ENCODE results near the gene CCDC196. TPM values are rescaled to one million over a fixed set of nuclear protein-coding genes. Genes with fewer than 3 reads are reported as not detected.
"Not testable (repeated sequence)": the region's sequence is repeated elsewhere in the genome, so short reads cannot be mapped to it uniquely, and the experiment has no call there.

Gene CCDC196
- polyA plus RNA-seq, 1 donor (not counting 4 experiments of a cell fraction or from before 2014, with no cell fraction given): not detected

DNA sequence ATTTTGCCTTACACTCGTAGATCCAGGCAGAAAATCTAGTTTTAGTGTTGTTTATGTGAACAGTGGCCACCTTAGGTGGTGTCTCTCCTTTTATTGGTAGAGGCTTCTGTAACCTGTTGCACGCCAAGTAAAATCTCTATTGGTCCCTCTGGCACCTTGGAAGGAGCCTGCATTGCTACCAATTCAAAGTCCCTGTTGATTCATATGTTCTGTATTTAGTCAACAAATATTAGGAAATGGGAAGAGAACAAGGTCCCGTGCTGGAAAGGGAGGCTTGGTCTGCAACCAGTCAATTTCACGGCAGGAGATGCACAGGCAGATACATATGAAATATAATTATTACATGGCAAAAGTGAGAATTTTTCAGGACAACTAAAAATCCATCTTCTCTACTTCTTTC, 15.4 kb downstream of the CCDC196 start:
- no peak overlapping the region for H3K4me3 ChIP-seq (ENCODE audit: control insufficient read depth in 2 of 3, extremely low read depth in 1 of 3, insufficient read depth in 2 of 3, low read depth in 1 of 3, low read length in 3 of 3)
- H2AFZ ChIP-seq (ENCODE audit: control insufficient read depth, low read length): no peak overlapping the region
- H3K9ac ChIP-seq (ENCODE audit: control insufficient read depth, extremely low read depth, insufficient read depth, low read length): no peak overlapping the region
- dilution Hi-C loops (cut with MboI; ENCODE audit: extremely low pct_ligation_motif_present, low sequenced_read_pairs): no loop called here
- FAIRE-seq (no peak), DNase-seq (ENCODE audit: low read depth, low spot score) (no peak)
- H3K9me1 ChIP-seq (ENCODE audit: control insufficient read depth, extremely low read depth, insufficient read depth, low read length): no peaks in the 10 kb centered on the region
- no peak overlapping the region for H3K4me2 ChIP-seq (ENCODE audit: control insufficient read depth, extremely low read depth, insufficient read depth, low read depth, low read length)
- no peak for TF ChIP-seq EZH2 (IDR thresholded peaks at IDR 0.05; ENCODE audit: low read length)
- TF ChIP-seq, protein P1, sequence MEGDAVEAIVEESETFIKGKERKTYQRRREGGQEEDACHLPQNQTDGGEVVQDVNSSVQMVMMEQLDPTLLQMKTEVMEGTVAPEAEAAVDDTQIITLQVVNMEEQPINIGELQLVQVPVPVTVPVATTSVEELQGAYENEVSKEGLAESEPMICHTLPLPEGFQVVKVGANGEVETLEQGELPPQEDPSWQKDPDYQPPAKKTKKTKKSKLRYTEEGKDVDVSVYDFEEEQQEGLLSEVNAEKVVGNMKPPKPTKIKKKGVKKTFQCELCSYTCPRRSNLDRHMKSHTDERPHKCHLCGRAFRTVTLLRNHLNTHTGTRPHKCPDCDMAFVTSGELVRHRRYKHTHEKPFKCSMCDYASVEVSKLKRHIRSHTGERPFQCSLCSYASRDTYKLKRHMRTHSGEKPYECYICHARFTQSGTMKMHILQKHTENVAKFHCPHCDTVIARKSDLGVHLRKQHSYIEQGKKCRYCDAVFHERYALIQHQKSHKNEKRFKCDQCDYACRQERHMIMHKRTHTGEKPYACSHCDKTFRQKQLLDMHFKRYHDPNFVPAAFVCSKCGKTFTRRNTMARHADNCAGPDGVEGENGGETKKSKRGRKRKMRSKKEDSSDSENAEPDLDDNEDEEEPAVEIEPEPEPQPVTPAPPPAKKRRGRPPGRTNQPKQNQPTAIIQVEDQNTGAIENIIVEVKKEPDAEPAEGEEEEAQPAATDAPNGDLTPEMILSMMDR (optimal IDR thresholded peaks at IDR 0.05 in 1 of 3, IDR thresholded peaks at IDR 0.05 in 1 of 3, conservative IDR thresholded peaks at IDR 0.05 in 1 of 3; ENCODE audit: extremely low read depth in 1 of 3, insufficient read depth in 2 of 3, low read length in 3 of 3): no peak
- peaks cover 9% of the 10 kb centered on the region for H3K4me1 ChIP-seq (ENCODE audit: control insufficient read depth, extremely low read depth, insufficient read depth, low read length)
- no peaks in the 10 kb centered on the region for H3K9me3 ChIP-seq (ENCODE audit: control insufficient read depth, low read depth, low read length)
- no peak overlapping the region for H3K27ac ChIP-seq (ENCODE audit: control insufficient read depth, insufficient read depth, low read length)
- H3K79me2 ChIP-seq (ENCODE audit: control insufficient read depth, insufficient read depth, low read length): no peaks in the 10 kb centered on the region
- no peaks in the 10 kb centered on the region for H3K27me3 ChIP-seq (ENCODE audit: control insufficient read depth, extremely low read depth, insufficient read depth, low read length)
- H4K20me1 ChIP-seq (ENCODE audit: control insufficient read depth, extremely low read depth, insufficient read depth, low read length): no peaks in the 10 kb centered on the region
- H3K36me3 ChIP-seq (ENCODE audit: control insufficient read depth in 2 of 2, extremely low read depth in 1 of 2, insufficient read depth in 2 of 2, low read length in 2 of 2): no peaks in the 10 kb centered on the region

GRCh38 chr14:66502836-66503235, 16.7 kb downstream of the CCDC196 start:
- H3K4me1 ChIP-seq (ENCODE audit: control insufficient read depth, extremely low read depth, insufficient read depth, low read length): peaks cover 17% of the 10 kb centered on the region
- dilution Hi-C loops (cut with MboI; ENCODE audit: extremely low pct_ligation_motif_present, low sequenced_read_pairs); H3K27ac ChIP-seq (ENCODE audit: control insufficient read depth, insufficient read depth, low read length); H4K20me1 ChIP-seq (ENCODE audit: control insufficient read depth, extremely low read depth, insufficient read depth, low read length); H3K27me3 ChIP-seq (ENCODE audit: control insufficient read depth, extremely low read depth, insufficient read depth, low read length); H3K9me1 ChIP-seq (ENCODE audit: control insufficient read depth, extremely low read depth, insufficient read depth, low read length); H3K4me3 ChIP-seq (ENCODE audit: control insufficient read depth in 2 of 3, extremely low read depth in 1 of 3, insufficient read depth in 2 of 3, low read depth in 1 of 3, low read length in 3 of 3); H3K9me3 ChIP-seq (ENCODE audit: control insufficient read depth, low read depth, low read length); H2AFZ ChIP-seq (ENCODE audit: control insufficient read depth, low read length); H3K9ac ChIP-seq (ENCODE audit: control insufficient read depth, extremely low read depth, insufficient read depth, low read length); H3K36me3 ChIP-seq (ENCODE audit: control insufficient read depth in 2 of 2, extremely low read depth in 1 of 2, insufficient read depth in 2 of 2, low read length in 2 of 2); DNase-seq (ENCODE audit: low read depth, low spot score); H3K4me2 ChIP-seq (ENCODE audit: control insufficient read depth, extremely low read depth, insufficient read depth, low read depth, low read length); FAIRE-seq; H3K79me2 ChIP-seq (ENCODE audit: control insufficient read depth, insufficient read depth, low read length): not testable (repeated sequence)

DNA sequence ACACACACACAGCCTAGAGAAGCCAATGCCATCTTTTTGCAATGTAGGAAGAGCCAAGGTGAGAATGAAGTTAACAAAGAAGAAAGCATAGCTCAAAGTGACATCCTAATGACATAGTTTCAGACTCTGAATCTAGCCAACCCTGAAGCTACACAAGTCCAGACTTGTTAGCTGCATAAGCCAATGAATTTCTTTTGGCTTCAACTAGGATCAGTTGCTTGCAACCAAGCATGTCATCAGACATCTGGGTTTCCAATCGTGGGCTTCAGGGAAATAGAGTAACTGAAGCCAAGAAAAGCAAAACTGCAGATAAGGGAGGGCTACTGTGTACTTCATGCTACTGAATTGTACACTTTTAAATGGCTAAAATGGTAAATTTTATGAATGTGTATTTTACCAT, 17.4 kb downstream of the CCDC196 start:
- Histone ChIP-seq H3K36me3 (ENCODE audit: control insufficient read depth in 2 of 2, extremely low read depth in 1 of 2, insufficient read depth in 2 of 2, low read length in 2 of 2) (no peaks in the 10 kb centered on the region), H3K9ac (ENCODE audit: control insufficient read depth, extremely low read depth, insufficient read depth, low read length) (no peak overlapping the region), H4K20me1 (ENCODE audit: control insufficient read depth, extremely low read depth, insufficient read depth, low read length) (no peaks in the 10 kb centered on the region), H3K4me2 (ENCODE audit: control insufficient read depth, extremely low read depth, insufficient read depth, low read depth, low read length) (no peak overlapping the region), H3K9me1 (ENCODE audit: control insufficient read depth, extremely low read depth, insufficient read depth, low read length) (no peaks in the 10 kb centered on the region), H3K9me3 (ENCODE audit: control insufficient read depth, low read depth, low read length) (no peaks in the 10 kb centered on the region), H3K4me3 (ENCODE audit: control insufficient read depth in 2 of 3, extremely low read depth in 1 of 3, insufficient read depth in 2 of 3, low read depth in 1 of 3, low read length in 3 of 3) (no peak overlapping the region), H3K27ac (ENCODE audit: control insufficient read depth, insufficient read depth, low read length) (no peak overlapping the region), H2AFZ (ENCODE audit: control insufficient read depth, low read length) (peak overlapping the region; percentile 40), H3K4me1 (ENCODE audit: control insufficient read depth, extremely low read depth, insufficient read depth, low read length) (peaks cover 17% of the 10 kb centered on the region), H3K27me3 (ENCODE audit: control insufficient read depth, extremely low read depth, insufficient read depth, low read length) (no peaks in the 10 kb centered on the region), H3K79me2 (ENCODE audit: control insufficient read depth, insufficient read depth, low read length) (no peaks in the 10 kb centered on the region)
- FAIRE-seq: peak; percentile 65
- TF ChIP-seq, protein P1 (optimal IDR thresholded peaks at IDR 0.05 in 1 of 3, IDR thresholded peaks at IDR 0.05 in 1 of 3, conservative IDR thresholded peaks at IDR 0.05 in 1 of 3; ENCODE audit: extremely low read depth in 1 of 3, insufficient read depth in 2 of 3, low read length in 3 of 3): no peak
- no peak for TF ChIP-seq EZH2 (IDR thresholded peaks at IDR 0.05; ENCODE audit: low read length)
- dilution Hi-C loops (cut with MboI; ENCODE audit: extremely low pct_ligation_motif_present, low sequenced_read_pairs): no loop called here
- no peak for DNase-seq (ENCODE audit: low read depth, low spot score)

Measured in keratinocyte (primary cell).